Heart left ventricle (tissue), 13 donors: Measurements from ENCODE around the gene ATP6V0A4.

Source experiments
- POLR2A ChIP-seq, 2 donors: fragments of 450-650 bp; IDR thresholded peaks; one replicate each; pipeline ENCODE4 v1.6.1; 2017; ENCODE audit warnings: antibody characterized with exemption in 2 of 2, mild to moderate bottlenecking in 2 of 2, moderate library complexity in 2 of 2
- TF ChIP-seq, protein P1 (sequence below), 12 donors: fragments of 200-600 bp; sonication (generic) in 4 of 12; IDR thresholded peaks; one replicate each; pipeline versions ENCODE4 v1.5.0 to v1.8.0; 2018 to 2022; ENCODE audit warnings: antibody characterized with exemption in 12 of 12, mild to moderate bottlenecking in 5 of 12
- donor health status: ischemic (EF 13 %, LVEDD 7.1; RV severe dilation, severe dysfunction).
- donor health status: DM: no; HTN: yes; CAD: no.
- donor health status: DM: no; HTN: no; CAD: no.
- donor health status: ischemic (EF 25% LVEDD 6.9; RV normal size, moderate dysfunction).
- donor health status: ischemic (EF 25% LVEDD 5.7; RV mildly dilated, moderate dysfunction).
- donor health status: ischemic (EF 35%, LVEDD 5.7; RV mildly dilated, moderate dysfunction).
- donor health status: nonischemic (EF 11% LVEDD 7.7; RV severe dilation, severe dysfunction).
- donor health status: DM: yes; HTN: yes; CAD: no.
- donor health status: PGD.
- donor health status: ischemic (EF 29% LVEDD 5.4; RV normal size, mild dysfunction).
- donor health status: nonischemic (EF 23%, LVEDD 6.1; RV moderate dilation, normal function).

DNA sequence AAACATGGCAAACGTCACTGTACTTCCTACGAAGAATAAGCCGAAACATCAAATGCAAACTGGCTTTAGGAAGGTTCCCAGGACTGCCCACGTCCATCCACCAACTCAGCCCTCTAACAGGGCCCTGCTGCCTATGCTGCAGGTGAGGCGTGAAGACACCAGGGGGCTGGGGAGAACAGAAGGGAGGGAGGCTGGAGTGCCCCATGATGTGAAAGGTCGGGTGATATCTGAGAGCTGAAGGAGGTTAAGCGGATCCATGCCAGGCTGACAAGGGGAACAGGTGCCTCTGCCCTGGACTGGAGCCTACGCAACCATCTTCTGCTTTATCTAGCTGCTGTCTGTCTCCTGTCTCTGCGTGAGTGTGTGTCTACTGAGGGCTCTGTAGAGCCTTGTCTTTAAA is 40.2 kb upstream of the ATP6V0A4 start:
- TF ChIP-seq, protein P1, sequence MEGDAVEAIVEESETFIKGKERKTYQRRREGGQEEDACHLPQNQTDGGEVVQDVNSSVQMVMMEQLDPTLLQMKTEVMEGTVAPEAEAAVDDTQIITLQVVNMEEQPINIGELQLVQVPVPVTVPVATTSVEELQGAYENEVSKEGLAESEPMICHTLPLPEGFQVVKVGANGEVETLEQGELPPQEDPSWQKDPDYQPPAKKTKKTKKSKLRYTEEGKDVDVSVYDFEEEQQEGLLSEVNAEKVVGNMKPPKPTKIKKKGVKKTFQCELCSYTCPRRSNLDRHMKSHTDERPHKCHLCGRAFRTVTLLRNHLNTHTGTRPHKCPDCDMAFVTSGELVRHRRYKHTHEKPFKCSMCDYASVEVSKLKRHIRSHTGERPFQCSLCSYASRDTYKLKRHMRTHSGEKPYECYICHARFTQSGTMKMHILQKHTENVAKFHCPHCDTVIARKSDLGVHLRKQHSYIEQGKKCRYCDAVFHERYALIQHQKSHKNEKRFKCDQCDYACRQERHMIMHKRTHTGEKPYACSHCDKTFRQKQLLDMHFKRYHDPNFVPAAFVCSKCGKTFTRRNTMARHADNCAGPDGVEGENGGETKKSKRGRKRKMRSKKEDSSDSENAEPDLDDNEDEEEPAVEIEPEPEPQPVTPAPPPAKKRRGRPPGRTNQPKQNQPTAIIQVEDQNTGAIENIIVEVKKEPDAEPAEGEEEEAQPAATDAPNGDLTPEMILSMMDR (IDR thresholded peaks at IDR 0.05): no peak
- TF ChIP-seq POLR2A (IDR thresholded peaks at IDR 0.05): no peak
